ENCODE measurements around the gene KIT.

Gene KIT

GRCh38 chr4:54779036-54779435 is 121.3 kb downstream of the KIT start:
- TF ChIP-seq ZNF274 (IDR thresholded peaks at IDR 0.05; ENCODE audit: low read depth, low read length) = no peak
- no peak overlapping the region for H3K4me3 ChIP-seq (ENCODE audit: low read length)

- H3K4me3 ChIP-seq (ENCODE audit: low read length) = no peak overlapping the region
- no peak for TF ChIP-seq ZNF274 (IDR thresholded peaks at IDR 0.05; ENCODE audit: low read depth, low read length)
These were observed 121.9 kb downstream of the KIT start for GRCh38 chr4:54779476-54780148.

- no peak overlapping the region for H3K4me3 ChIP-seq (ENCODE audit: low read length)
- no peak for TF ChIP-seq ZNF274 (IDR thresholded peaks at IDR 0.05; ENCODE audit: low read depth, low read length)
These were observed 122.4 kb downstream of the KIT start for GRCh38 chr4:54780149-54780495.

- H3K4me3 ChIP-seq (ENCODE audit: low read length) = no peak overlapping the region
- TF ChIP-seq ZNF274 (IDR thresholded peaks at IDR 0.05; ENCODE audit: low read depth, low read length) = no peak
These were observed 124.0 kb downstream of the KIT start for GRCh38 chr4:54781756-54782155.

GRCh38 chr4:54783402-54784110 is 125.8 kb downstream of the KIT start:
- no peak overlapping the region for H3K4me3 ChIP-seq (ENCODE audit: low read length)
- TF ChIP-seq ZNF274 (IDR thresholded peaks at IDR 0.05; ENCODE audit: low read depth, low read length) = no peak

- H3K4me3 ChIP-seq (ENCODE audit: low read length) = no peak overlapping the region
These were observed 126.5 kb downstream of the KIT start for GRCh38 chr4:54784161-54784671.

More at GRCh38 chr4:54784161-54784671, 126.5 kb downstream of the KIT start:
- no peak for TF ChIP-seq ZNF274 (IDR thresholded peaks at IDR 0.05; ENCODE audit: low read depth, low read length)
